K562 (cell line): Measurements from ENCODE around the gene GRIK1. TPM values are rescaled to one million over a fixed set of nuclear protein-coding genes. Genes with fewer than 3 reads are reported as not detected.

ENCODE experiments used
- ATAC-seq: fragments of 200-7000 bp; cut with Tn5 transposase; 3 replicates; pipeline ENCODE4 v1.9.1; 2020; ENCODE audit warnings: moderate library complexity
- BruUV-seq: library from RNA; stranded (reverse); fragments of 400-500 nt; replicated peaks from 2 replicates; lab custom pipeline; 2021; lab: Mats Ljungman, UMichigan
- CTCF ChIA-PET: fragments of 300-600 bp; formaldehyde crosslinking; extraction: SDS; loops from one replicate; lab custom pipeline; 2021; ENCODE audit warnings: low intra/inter-chr PET ratio; lab: Yijun Ruan, JAX
- POLR2A ChIA-PET: fragments of 300-600, 350-650 bp; sonication (Branson Sonifier 250); formaldehyde crosslinking; extraction: SDS; loops from one replicate; lab custom pipeline; 2021; ENCODE audit warnings: antibody characterized with exemption, inconsistent platforms; lab: Yijun Ruan, JAX
- DNase-seq, 4 experiments: peaks; one replicate each; pipeline versions ENCODE4 v3.0.0 to v3.0.0-alpha.2; 2011 to 2018; ENCODE audit warnings: low spot score in 3 of 4, mixed read lengths in 3 of 4; ENCODE audit errors: extremely low read depth in 1 of 4
- FAIRE-seq: peaks from 2 replicates; lab custom pipeline; 2011; peaks lifted over from hg19 to GRCh38; lab: Jason Lieb, UNC
- H2AFZ ChIP-seq: 2 replicates; pipeline ENCODE4 v1.6.0; 2011; ENCODE audit warnings: low read depth, low read length, control low read depth, inconsistent platforms
- H3K27ac ChIP-seq: fragments of 200-600 bp; 3 replicates; pipeline ENCODE4 v1.8.0; 2011; ENCODE audit warnings: low read depth, mild to moderate bottlenecking, control low read depth, inconsistent platforms, low read length, moderate library complexity, mixed read lengths; ENCODE audit errors: extremely low read depth
- H3K27me3 ChIP-seq, 2 experiments: fragments of 300-600 bp in 1 of 2; 2 replicates in 1 of 2; 3 replicates in 1 of 2; pipeline versions ENCODE4 v1.6.0 to v1.8.0; 2011; ENCODE audit warnings: inconsistent platforms in 2 of 2, low read length in 2 of 2, mild to moderate bottlenecking in 1 of 2, mixed read lengths in 1 of 2, moderate library complexity in 1 of 2; ENCODE audit not compliant: control insufficient read depth in 2 of 2, insufficient read depth in 2 of 2
- H3K36me3 ChIP-seq: fragments of 300-600 bp; 3 replicates; pipeline ENCODE4 v1.8.0; 2011; ENCODE audit warnings: mild to moderate bottlenecking, low read length, inconsistent platforms; ENCODE audit not compliant: control insufficient read depth, insufficient read depth
- H3K4me1 ChIP-seq, 2 experiments: fragments of 200-600 bp in 1 of 2; replicated peaks in 1 of 2; 2 replicates in 1 of 2; 3 replicates in 1 of 2; pipeline versions ENCODE4 v1.5.1 to v1.8.0; 2011; ENCODE audit warnings: inconsistent platforms in 2 of 2, low read length in 2 of 2, mild to moderate bottlenecking in 1 of 2, mixed read lengths in 1 of 2, moderate library complexity in 1 of 2; ENCODE audit not compliant: control insufficient read depth in 2 of 2, insufficient read depth in 2 of 2
- H3K4me2 ChIP-seq: 2 replicates; pipeline ENCODE4 v1.6.1; 2011; ENCODE audit warnings: low read length, control low read depth, inconsistent platforms, mixed read lengths; ENCODE audit not compliant: insufficient read depth
- H3K4me3 ChIP-seq: fragments of 200-600 bp; sonication (generic), shearing (Covaris generic); 2 replicates; pipeline ENCODE4 v1.5.1; 2016; ENCODE audit warnings: control low read depth, inconsistent platforms
- H3K79me2 ChIP-seq: fragments of 200-600 bp; 3 replicates; pipeline ENCODE4 v1.8.0; 2011; ENCODE audit warnings: low read length, inconsistent platforms; ENCODE audit not compliant: control insufficient read depth, insufficient read depth
- H3K9ac ChIP-seq, 2 experiments: 2 replicates each; pipeline versions ENCODE4 v1.6.0 to v1.6.1; 2011; ENCODE audit warnings: low read depth in 2 of 2, low read length in 2 of 2, control low read depth in 1 of 2, inconsistent platforms in 1 of 2, mild to moderate bottlenecking in 1 of 2, mixed read lengths in 1 of 2; ENCODE audit not compliant: insufficient read depth in 1 of 2
- H3K9me1 ChIP-seq: one replicate; pipeline ENCODE4 v1.6.0; 2011; ENCODE audit warnings: inconsistent platforms, mild to moderate bottlenecking, low read length, moderate library complexity; ENCODE audit not compliant: control insufficient read depth, insufficient read depth
- H3K9me3 ChIP-seq: replicated peaks from 2 replicates; pipeline ENCODE4 v1.5.1; 2011; ENCODE audit warnings: low read depth, low read length, inconsistent platforms; ENCODE audit not compliant: control insufficient read depth, insufficient read depth
- H4K20me1 ChIP-seq: replicated peaks from 2 replicates; pipeline ENCODE4 v1.6.1; 2011; ENCODE audit warnings: low read length, inconsistent platforms, mixed read lengths; ENCODE audit not compliant: control insufficient read depth, insufficient read depth
- EHMT2 ChIP-seq: fragments of 450-650 bp; IDR thresholded peaks from 2 replicates; pipeline ENCODE4 v1.6.1; 2018; ENCODE audit warnings: antibody characterized with exemption
- FOXA3 ChIP-seq, 2 experiments: fragments of 450-650 bp in 1 of 2; sonication (generic) in 1 of 2; formaldehyde crosslinking; IDR thresholded peaks in 1 of 2; conservative IDR thresholded peaks in 1 of 2; 2 replicates each; pipeline versions ENCODE4 v1.4.0 to v1.8.0; 2020 to 2022; ENCODE audit warnings: mild to moderate bottlenecking in 2 of 2, missing genetic modification reagents in 1 of 2
- MAFK ChIP-seq: IDR thresholded peaks from 2 replicates; pipeline ENCODE4 v1.6.1; 2011; ENCODE audit warnings: low read length, improper control_type of control experiment
- MTA3 ChIP-seq: fragments of 450-650 bp; formaldehyde crosslinking; IDR thresholded peaks from 2 replicates; pipeline ENCODE4 v1.6.1; 2017; ENCODE audit warnings: mild to moderate bottlenecking, borderline replicate concordance
- NONO ChIP-seq, 2 experiments: fragments of 200-400 bp in 1 of 2; fragments of 450-650 bp in 1 of 2; formaldehyde crosslinking in 1 of 2; IDR thresholded peaks; 2 replicates each; pipeline ENCODE4 v1.6.1; 2017; ENCODE audit warnings: low read depth in 2 of 2, mild to moderate bottlenecking in 2 of 2, moderate library complexity in 2 of 2, low read length in 1 of 2
- SMC3 ChIP-seq: conservative IDR thresholded peaks from 2 replicates; pipeline ENCODE4 v1.6.1; 2011; ENCODE audit warnings: low read depth, low read length, improper control_type of control experiment; ENCODE audit not compliant: insufficient read depth
- TCF7 ChIP-seq: sonication (generic); IDR thresholded peaks from 2 replicates; pipeline ENCODE4 v1.6.1; 2016; ENCODE audit warnings: antibody characterized with exemption, borderline replicate concordance
- WHSC1 ChIP-seq: IDR thresholded peaks from one replicate; pipeline ENCODE4 v1.6.1; 2012; ENCODE audit warnings: low read length, control low read depth, inconsistent platforms
- ZMIZ1 ChIP-seq, 2 experiments: fragments of 150-350 bp in 1 of 2; IDR thresholded peaks; 2 replicates each; pipeline ENCODE4 v1.6.1; 2012 to 2016; ENCODE audit warnings: low read depth in 2 of 2, low read length in 2 of 2, mild to moderate bottlenecking in 1 of 2, moderate library complexity in 1 of 2
- ZNF75A ChIP-seq: fragments of 450-650 bp; formaldehyde crosslinking; IDR thresholded peaks from 2 replicates; pipeline ENCODE4 v1.4.0; 2020; ENCODE audit warnings: mild to moderate bottlenecking
- WGBS: fragments of 100-300 bp; shearing (Covaris generic); methylation state at CpG from one replicate; pipeline ENCODE4 v1.1.6; 2016; ENCODE audit warnings: low coverage, mixed read lengths; ENCODE audit not compliant: insufficient coverage; ENCODE audit errors: missing lambda C conversion rate; 5-methylcytosine and 5-hydroxymethylcytosine counted together
- in situ Hi-C: fragments of 300-500 bp; cut with MboI; formaldehyde crosslinking; loops from 4 replicates; pipeline ENCODE4 v1.15.0; 2018; ENCODE audit warnings: inconsistent platforms, mixed read lengths
- intact Hi-C: fragments of 100-400 bp; cut with micrococcal nuclease; formaldehyde crosslinking; loops from 2 replicates; pipeline ENCODE4 v1.14.2; 2022
- polyA plus RNA-seq, 8 experiments: library from polyadenylated mRNA; depleted of rRNA in 4 of 8; stranded (reverse) in 5 of 8; unstranded in 3 of 8; fragments of >200 nt; fragmentation: Nextera tagmentation in 2 of 8; fragmentation: Illumina TruSeq in 1 of 8; extraction: Ambion mirVana in 2 of 8; extraction: Trizol in 1 of 8; gene quantifications; 2 replicates each; pipeline versions ENCODE4 v1.2.1 to v1.2.3, GENCODE V29; 2011 to 2014; ENCODE audit warnings: inconsistent platforms in 1 of 8, missing spikeins in 1 of 8
- total RNA-seq, 7 experiments: library from RNA; depleted of rRNA in 6 of 7; stranded (reverse); fragments of >200 nt in 6 of 7; fragmentation: Illumina TruSeq in 2 of 7; extraction: Trizol in 2 of 7; gene quantifications; 2 replicates each; pipeline versions ENCODE4 v1.2.1 to v1.2.3, GENCODE V29; 2011 to 2021; ENCODE audit warnings: low replicate concordance in 1 of 7
- TF ChIP-seq, protein P1 (sequence below), 2 experiments: fragments of 450-650 bp; conservative IDR thresholded peaks; 2 replicates each; pipeline ENCODE4 v1.6.1; 2017; ENCODE audit warnings: mild to moderate bottlenecking in 2 of 2, moderate library complexity in 2 of 2

GRIK1 gene
- total and polyA plus RNA-seq, 9 of the 15 experiments (the other 6 are each of a cell fraction or from before 2014, with no cell fraction given), result 0.17 to 2.8 (median 0.53) TPM

DNA sequence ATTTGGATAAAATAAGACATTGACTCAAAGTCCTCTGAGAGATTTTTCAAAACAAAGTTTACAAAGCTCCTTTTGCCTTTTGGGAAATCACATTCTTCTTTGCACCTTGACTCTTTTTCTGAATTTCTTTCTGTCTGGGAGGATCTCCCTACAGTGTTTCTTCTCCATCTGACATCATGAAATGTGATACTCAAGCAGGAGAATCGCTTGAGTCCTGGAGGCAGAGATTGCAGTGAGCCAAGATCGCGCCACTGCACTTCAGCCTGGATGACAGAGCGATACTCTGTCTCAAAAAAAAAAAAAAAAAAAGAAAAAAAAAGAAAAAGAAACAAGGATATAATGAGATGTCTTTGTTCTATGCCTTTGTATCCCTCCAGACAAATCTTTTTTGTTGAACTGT lies 13.3 kb upstream of the GRIK1 start:
- H4K20me1 ChIP-seq, result no peaks in the 10 kb centered on the region
- DNase-seq, result no peak
- no peaks in the 10 kb centered on the region for H3K36me3 ChIP-seq
- H3K79me2 ChIP-seq, result no peaks in the 10 kb centered on the region
- no peaks in the 10 kb centered on the region for H3K9me1 ChIP-seq
- POLR2A ChIA-PET, result interaction anchor here (1.1 to 1.3 kb wide), 2 partner anchors 14 to 500 kb away, joined by 3 to 5 read pairs; no protein-coding TSS in a partner anchor
- H3K4me3 ChIP-seq, result no peak overlapping the region
- FAIRE-seq, result no peak
- CTCF ChIA-PET, result no interaction called here
- TF ChIP-seq ZMIZ1 (IDR thresholded peaks at IDR 0.05; ENCODE audit: low read depth in 2 of 2, low read length in 2 of 2), result no peak
- no peak overlapping the region for H3K27ac ChIP-seq
- H3K4me2 ChIP-seq, result no peak overlapping the region
- in situ Hi-C loops, result no loop called here
- H3K9me3 ChIP-seq, result no peaks in the 10 kb centered on the region
- BruUV-seq, result no TSS peak
- no peaks in the 10 kb centered on the region for H3K27me3 ChIP-seq
- intact Hi-C loops, result no loop called here
- ATAC-seq, result 0 out of 3 replicates have a peak, but pooled peaks have one; percentile 50
- no peaks in the 10 kb centered on the region for H3K4me1 ChIP-seq
- H3K9ac ChIP-seq, result no peak overlapping the region
- no peak overlapping the region for H2AFZ ChIP-seq
- 0% methylated on average over 3 of the region's 4 CpGs for WGBS

DNA sequence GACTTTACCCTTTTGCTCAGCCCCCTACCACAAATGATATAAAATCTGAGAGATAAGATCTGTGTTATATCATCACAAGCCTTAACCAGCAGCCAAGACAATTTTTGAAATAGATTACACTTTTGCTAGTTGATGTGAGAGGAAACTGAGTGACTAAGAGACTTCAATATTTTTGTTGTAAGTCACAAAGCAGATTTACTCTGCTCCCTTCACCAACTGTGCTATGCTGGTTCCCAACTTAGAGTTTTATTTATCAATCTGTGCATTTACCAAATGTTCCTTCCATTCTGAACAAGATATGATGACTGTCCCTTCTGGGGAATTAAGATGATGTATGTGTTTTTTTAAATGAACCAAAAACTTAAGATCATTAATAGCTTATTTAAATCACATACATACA lies 12.1 kb upstream of the GRIK1 start:
- Histone ChIP-seq H3K27ac (no peak overlapping the region), H3K9me1 (no peaks in the 10 kb centered on the region), H3K79me2 (no peaks in the 10 kb centered on the region), H3K4me1 (no peaks in the 10 kb centered on the region), H3K4me3 (no peak overlapping the region), H3K4me2 (no peak overlapping the region), H3K27me3 (no peaks in the 10 kb centered on the region), H3K9ac (no peak overlapping the region), H3K9me3 (no peaks in the 10 kb centered on the region), H2AFZ (no peak overlapping the region), H3K36me3 (no peaks in the 10 kb centered on the region), H4K20me1 (no peaks in the 10 kb centered on the region)
- BruUV-seq, result no TSS peak
- no peak for FAIRE-seq
- CTCF ChIA-PET, result no interaction called here
- POLR2A ChIA-PET, result interaction anchor here (1.3 kb wide), 1 partner anchor 13 kb away, joined by 3 read pairs; no protein-coding TSS in a partner anchor
- no peak for DNase-seq
- in situ Hi-C loops (no loop called here), intact Hi-C loops (no loop called here)
- ATAC-seq, result no peak
- no peak for TF ChIP-seq TCF7
- no peak for TF ChIP-seq WHSC1
- no peak for TF ChIP-seq FOXA3 (CRISPR knock-in tag; conservative IDR thresholded peaks at IDR 0.05 in 1 of 2, IDR thresholded peaks at IDR 0.05 in 1 of 2)
- TF ChIP-seq, protein P1, sequence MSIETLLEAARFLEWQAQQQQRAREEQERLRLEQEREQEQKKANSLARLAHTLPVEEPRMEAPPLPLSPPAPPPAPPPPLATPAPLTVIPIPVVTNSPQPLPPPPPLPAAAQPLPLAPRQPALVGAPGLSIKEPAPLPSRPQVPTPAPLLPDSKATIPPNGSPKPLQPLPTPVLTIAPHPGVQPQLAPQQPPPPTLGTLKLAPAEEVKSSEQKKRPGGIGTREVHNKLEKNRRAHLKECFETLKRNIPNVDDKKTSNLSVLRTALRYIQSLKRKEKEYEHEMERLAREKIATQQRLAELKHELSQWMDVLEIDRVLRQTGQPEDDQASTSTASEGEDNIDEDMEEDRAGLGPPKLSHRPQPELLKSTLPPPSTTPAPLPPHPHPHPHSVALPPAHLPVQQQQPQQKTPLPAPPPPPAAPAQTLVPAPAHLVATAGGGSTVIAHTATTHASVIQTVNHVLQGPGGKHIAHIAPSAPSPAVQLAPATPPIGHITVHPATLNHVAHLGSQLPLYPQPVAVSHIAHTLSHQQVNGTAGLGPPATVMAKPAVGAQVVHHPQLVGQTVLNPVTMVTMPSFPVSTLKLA (conservative IDR thresholded peaks at IDR 0.05), result no peak
- no peak for TF ChIP-seq EHMT2
- no peak for TF ChIP-seq MAFK
- TF ChIP-seq MTA3, result no peak
- no peak for TF ChIP-seq NONO (IDR thresholded peaks at IDR 0.05; ENCODE audit: low read depth in 2 of 2, low read length in 1 of 2)
- no peak for TF ChIP-seq SMC3
- no peak for TF ChIP-seq ZNF75A (CRISPR knock-in tag)
